ENCODE measurements around the gene SLC7A8.

DNA sequence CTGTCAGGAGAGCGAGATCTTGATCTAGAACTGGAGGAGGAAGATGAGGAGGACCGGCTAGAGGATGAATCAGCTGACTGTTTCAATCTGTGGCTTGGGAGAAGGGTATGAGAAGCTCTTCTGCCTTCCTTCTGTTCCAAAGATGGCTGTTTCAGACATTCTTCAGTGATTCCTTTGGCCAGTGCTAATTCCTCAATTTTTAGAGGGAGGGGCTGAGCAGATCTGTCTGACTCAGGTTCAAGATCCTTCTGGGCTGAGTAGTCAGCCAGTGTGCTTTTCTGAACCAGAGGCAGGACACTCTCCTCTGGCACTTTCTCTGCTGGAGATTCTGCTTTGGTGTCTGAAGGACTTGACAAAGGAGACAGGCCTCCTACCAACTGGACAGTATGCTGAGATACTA lies 103.7 kb downstream of the SLC7A8 start:
- TF ChIP-seq, protein P1, sequence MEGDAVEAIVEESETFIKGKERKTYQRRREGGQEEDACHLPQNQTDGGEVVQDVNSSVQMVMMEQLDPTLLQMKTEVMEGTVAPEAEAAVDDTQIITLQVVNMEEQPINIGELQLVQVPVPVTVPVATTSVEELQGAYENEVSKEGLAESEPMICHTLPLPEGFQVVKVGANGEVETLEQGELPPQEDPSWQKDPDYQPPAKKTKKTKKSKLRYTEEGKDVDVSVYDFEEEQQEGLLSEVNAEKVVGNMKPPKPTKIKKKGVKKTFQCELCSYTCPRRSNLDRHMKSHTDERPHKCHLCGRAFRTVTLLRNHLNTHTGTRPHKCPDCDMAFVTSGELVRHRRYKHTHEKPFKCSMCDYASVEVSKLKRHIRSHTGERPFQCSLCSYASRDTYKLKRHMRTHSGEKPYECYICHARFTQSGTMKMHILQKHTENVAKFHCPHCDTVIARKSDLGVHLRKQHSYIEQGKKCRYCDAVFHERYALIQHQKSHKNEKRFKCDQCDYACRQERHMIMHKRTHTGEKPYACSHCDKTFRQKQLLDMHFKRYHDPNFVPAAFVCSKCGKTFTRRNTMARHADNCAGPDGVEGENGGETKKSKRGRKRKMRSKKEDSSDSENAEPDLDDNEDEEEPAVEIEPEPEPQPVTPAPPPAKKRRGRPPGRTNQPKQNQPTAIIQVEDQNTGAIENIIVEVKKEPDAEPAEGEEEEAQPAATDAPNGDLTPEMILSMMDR (conservative IDR thresholded peaks at IDR 0.05 in 1 of 2, IDR thresholded peaks at IDR 0.05 in 1 of 2; ENCODE audit: low read depth in 1 of 2, low read length in 2 of 2) = no peak
- no peak for TF ChIP-seq EZH2 (IDR thresholded peaks at IDR 0.05; ENCODE audit: low read length, missing control alignments)
